Cortex of kidney (tissue), 1 donor: ENCODE measurements around the gene PPARD.

Experiments
- DNase-seq: peaks from one replicate; lab custom pipeline; 2025; lab: John Stamatoyannopoulos, UW

Gene PPARD

DNA sequence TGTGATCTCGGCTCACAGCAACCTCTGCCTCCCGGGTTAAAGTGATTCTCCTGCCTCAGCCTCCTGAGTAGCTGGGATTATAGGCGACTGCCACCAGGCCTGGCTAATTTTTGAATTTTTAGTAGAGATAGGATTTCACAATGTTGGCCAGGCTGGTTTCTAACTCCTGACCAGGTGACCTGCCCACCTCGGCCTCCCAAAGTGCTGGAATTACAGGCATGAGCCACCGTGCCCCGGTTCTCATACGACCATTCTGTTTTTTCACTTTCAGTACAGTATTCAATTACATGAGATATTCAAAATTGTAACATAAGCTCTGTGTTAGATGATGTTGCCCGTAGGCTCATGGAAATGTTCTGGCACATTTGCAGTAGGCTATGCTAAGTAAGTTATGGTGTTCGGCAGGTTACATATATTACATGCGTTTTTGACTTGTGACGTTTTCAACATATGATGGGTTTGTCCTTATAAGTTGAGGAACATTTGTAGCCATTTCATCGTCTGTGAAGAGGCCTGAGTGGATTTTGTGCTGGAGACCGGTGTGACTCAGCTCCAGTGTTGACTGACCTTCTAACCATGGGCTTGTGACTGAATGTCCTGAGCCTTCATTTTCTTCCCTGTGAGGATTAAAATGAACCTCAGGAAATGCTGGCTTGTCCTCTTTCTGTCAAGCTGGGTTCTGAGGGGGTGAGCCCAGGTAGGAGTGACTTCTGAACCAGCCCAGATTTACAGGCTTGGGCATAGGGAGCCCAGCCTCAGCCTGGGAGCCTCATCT is 12.2 kb downstream of the PPARD start:
- no peak for DNase-seq

DNA sequence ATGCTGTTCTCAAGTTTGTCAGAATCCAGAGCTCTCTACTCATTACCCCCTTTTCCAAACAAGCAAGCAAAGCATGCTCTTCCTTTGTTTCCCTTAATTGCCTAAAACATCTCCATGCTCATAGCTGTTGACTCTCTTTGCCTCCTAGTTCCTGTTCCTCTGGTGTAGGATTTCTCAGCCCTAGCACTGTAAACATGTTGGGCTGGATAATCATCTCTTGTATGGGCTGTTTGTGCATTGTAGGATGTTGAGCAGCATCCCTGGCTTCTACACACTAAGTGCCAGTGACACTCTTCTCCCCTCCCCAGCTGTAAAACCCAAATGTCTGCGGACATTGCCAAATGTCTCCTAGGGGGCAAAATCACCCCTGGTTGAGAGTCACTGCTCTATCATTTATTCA is 14.0 kb downstream of the PPARD start:
- DNase-seq: no peak

- no peak for DNase-seq
Measured at GRCh38 chr6:35357677-35358076, 15.3 kb downstream of the PPARD start.

DNA sequence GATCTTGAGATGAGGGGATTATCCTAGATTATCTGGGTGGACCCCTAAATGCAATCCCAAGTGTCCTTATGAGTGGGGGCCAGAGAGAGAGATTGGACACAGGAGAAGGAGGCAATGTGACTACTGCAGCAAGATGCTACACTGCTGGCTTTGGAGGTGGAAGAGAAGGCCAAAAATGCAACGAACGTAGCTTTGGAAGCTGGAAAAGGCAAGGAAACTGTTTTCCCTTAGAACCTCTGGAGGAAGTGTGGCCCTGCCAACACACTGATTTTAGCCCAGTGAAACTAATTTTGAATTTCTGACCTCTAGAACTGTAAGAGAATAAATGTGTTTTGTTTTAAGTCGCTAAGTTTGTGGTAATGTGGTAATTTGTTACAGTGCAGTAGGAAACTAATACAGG is 15.7 kb downstream of the PPARD start:
- no peak for DNase-seq

DNA sequence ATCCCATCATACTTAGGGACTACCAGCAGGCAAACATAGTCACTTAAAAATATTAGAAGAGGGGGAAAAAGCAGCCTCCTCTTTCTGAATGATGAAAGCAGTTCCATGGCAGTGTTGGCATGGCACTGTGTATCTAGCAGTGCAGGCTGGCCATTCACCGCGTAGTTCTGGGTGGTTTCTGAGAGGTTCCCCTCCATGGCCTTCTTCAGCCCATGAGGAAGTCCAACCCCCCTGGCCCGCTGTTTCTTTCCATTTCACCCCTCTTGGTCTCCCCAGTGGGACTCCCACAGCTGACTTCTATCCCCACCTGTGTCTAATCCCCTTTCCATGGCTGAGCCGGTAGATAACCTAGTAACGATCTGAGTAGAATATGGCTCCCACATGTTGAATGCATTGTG is 17.0 kb downstream of the PPARD start:
- DNase-seq: no peak

DNA sequence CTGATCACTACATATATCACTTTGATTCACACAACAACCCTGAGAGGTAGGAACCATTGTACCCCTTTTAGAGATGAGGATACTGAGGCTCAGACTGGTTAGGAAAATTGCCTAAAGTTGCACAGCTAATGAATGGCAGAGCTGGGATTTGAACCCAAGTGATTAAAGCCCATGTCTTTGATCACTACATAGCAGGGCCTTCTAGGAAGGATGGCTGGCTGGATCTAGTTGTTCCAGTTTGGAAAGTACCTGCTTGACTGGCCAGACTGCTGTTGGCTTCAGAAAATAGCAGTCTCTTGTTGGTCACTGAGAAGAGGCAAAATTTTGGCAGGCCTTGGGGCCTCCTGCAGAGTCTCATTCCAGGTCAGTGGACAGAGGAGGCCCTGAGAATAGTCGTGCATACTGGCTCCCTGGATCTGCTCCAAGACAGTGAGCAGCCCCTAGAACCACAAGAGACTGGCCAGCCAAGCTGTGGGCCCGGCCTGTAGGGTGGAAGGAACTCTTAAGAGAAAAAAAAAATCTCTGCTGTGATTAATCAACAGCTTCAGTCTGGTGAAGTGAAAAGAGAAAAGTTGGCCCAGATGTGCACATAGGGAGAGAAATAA is 17.5 kb downstream of the PPARD start:
- no peak for DNase-seq

DNA sequence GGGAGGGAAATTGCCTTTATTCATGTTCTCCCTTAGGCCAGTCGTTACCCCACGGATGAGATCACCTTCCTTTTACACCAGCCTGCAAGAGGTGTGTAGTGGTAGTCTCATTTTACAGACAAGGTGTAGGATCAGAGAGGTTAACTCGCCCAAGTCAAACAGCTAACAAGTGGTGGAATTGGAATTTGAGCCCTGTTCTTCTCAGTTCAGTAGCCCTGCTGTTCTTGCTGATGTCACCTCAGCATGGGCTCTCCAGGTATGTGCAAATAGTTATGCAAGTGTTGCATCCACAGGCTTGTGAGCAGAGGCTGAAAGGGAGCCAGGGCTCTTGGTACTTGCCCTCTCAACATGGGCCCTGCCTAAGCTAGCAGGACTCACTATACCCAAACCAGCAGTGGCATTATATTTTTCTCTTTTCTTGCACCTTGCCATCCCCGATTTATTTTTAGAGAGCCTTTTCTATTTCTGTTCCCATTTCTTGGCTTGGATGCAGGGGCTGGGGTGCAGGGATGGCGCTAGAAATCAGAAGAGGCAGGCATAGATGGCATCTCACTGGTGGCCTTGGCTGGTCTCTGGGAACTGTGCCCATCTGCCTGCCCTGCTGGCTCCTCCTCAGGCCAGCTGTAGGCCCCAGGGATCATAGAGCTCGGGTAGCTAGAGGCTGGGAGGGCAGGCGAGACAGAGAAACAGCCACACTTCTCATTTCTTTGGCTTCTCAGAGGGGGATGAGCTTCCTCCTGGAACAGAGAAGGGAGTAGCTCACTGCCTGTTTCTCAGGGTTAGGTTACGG is 18.2 kb downstream of the PPARD start:
- no peak for DNase-seq

GRCh38 chr6:35362200-35362599 is 19.8 kb downstream of the PPARD start:
- no peak for DNase-seq

DNA sequence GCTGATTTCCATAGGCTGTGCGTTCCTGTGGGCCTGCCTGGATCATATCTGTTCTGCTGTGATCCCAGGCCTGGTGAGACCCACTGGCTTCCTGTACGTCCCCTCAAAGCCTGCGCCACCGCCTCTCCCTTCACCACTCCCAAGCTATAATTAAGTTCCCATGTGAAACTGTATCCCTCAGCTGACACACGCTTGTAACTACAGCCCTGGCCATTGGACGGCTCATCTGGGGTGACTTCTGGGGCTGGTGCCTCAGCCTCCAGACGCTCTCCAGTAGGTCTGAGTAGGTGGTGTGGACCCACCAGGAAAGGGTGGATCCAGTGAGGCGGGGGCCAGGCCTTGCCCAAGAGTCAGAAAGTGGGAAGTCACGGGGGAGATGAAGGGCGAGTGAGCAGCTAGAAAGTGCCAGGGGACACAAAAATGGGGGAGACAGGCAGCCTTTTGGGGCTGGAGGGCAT is 21.0 kb downstream of the PPARD start:
- DNase-seq: no peak

- no peak for DNase-seq
Measured at GRCh38 chr6:35365594-35366203, 23.3 kb downstream of the PPARD start.

- DNase-seq: no peak
Measured at GRCh38 chr6:35366204-35366596, 23.8 kb downstream of the PPARD start.

DNA sequence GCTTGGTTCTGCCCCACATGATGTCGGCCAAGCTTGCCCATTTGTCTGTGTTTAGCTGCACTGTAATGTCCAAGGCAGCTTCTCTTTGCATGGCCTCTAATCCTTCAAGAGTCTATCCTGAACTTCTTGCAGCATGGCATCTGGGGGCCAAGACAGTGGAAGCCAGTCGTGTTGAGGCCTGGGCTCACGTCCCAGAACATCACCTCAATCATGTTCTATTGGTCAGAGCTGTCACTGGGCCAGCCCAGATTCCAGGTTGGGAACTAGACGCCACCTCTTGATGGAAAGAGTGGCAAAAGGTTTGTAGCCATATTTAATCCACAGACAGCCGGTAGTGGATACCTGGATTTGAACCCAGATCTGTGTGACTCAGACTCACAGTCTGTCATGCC is 25.3 kb downstream of the PPARD start:
- DNase-seq: no peak

DNA sequence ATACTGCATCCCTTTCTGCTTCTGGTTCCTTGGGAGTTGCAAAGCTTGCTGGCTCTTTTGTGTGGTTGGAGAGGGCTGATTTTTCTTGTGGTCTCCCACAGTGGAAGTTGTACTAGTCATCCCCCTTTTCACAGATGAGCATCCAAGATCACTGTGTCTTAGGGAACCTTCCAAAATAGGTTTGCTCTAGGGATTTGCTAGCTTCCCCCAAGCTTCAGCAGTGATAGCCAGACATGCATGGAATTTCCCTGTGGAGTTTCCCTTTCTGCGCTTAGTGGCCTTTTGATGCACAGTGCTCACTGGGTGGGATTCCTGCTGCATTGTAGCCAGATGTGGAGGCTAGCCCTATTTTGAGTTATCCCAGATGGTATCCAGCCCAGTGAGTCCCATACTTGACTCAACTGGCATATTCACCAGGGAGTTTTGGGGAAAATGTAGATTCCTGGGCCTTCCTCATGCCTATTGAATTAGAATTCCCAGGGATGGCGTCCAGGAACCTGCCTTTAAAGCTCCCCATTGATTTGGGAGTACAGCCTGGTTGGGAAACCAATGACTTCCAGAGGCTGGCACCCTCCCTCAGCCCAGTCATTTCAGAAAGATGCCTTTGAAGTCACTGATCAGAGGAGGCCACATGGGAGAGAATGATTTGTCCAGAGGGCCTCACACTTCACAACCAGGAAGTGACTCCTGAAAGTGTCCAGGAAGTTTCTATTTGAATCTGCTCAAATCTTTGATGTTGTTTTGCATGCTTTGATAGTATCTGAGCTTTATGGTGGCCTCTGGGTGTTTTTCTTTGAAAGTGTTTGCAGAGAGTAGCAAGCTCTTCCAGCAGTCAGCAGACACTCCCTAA is 25.9 kb downstream of the PPARD start:
- DNase-seq: no peak

GRCh38 chr6:35370124-35370741 is 27.9 kb downstream of the PPARD start:
- no peak for DNase-seq

GRCh38 chr6:35370785-35371493 is 28.6 kb downstream of the PPARD start:
- no peak for DNase-seq

- no peak for DNase-seq
Measured at GRCh38 chr6:35371494-35372262, 29.3 kb downstream of the PPARD start.

- no peak for DNase-seq
Measured at GRCh38 chr6:35372633-35373032, 30.3 kb downstream of the PPARD start.

GRCh38 chr6:35376281-35376680 is 33.9 kb downstream of the PPARD start:
- no peak for DNase-seq

DNA sequence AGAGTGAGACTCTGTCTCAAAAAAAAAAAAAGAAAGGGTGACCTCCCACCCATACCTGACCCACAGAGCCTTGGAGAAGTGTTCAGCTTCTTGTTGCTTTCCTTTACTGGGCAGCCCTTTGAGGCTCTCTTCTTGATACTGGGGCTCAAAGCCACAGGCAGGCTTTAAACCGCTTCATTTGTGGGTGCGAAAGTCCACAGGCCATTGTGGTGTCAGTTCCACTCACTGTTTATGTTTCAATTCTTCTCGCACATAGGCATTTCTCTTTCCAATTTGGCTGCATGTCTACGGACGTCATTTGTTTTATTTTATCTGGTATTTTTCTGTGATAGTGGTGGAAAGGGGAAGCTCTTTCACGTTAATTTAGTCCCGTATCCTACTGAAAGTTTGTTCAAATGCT is 34.6 kb downstream of the PPARD start:
- DNase-seq: no peak

GRCh38 chr6:35378261-35378660 is 35.9 kb downstream of the PPARD start:
- no peak for DNase-seq
